ENCODE measurements around the gene MAP3K6.

MAP3K6 gene

GRCh38 chr1:27374362-27375086, 7.8 kb upstream of the MAP3K6 start, which contains the start of gene FCN3:
FCN3 (minus strand) TSS chr1:27374824; CDS start chr1:27374818, 6 bp downstream.
- DNase-seq, result no peak

- no peak for DNase-seq
Observed at GRCh38 chr1:27372808-27373690, 6.3 kb upstream of the MAP3K6 start.

GRCh38 chr1:27372022-27372807, 5.5 kb upstream of the MAP3K6 start:
- DNase-seq, result no peak

- DNase-seq, result no peak
Observed at GRCh38 chr1:27368869-27369582, 2.3 kb upstream of the MAP3K6 start.

GRCh38 chr1:27367160-27367650, 444 bp upstream of the MAP3K6 start:
- DNase-seq, result no peak

GRCh38 chr1:27366113-27366410, 699 bp downstream of the MAP3K6 start:
- DNase-seq, result peak; percentile 69 to 80

GRCh38 chr1:27365372-27366112, 1.2 kb downstream of the MAP3K6 start:
- peak; percentile 87 to 88 for DNase-seq

- no peak for DNase-seq
Observed at GRCh38 chr1:27364696-27365371, 1.9 kb downstream of the MAP3K6 start.

GRCh38 chr1:27363766-27364695, 2.7 kb downstream of the MAP3K6 start:
- no peak for DNase-seq

GRCh38 chr1:27361553-27361952, 5.2 kb downstream of the MAP3K6 start:
- DNase-seq, result no peak

GRCh38 chr1:27361044-27361402, 5.7 kb downstream of the MAP3K6 start:
- no peak for DNase-seq

- DNase-seq, result no peak
Observed at GRCh38 chr1:27360159-27361043, 6.4 kb downstream of the MAP3K6 start.

GRCh38 chr1:27359822-27360158, 7.0 kb downstream of the MAP3K6 start:
- no peak for DNase-seq

GRCh38 chr1:27358928-27359313, 7.8 kb downstream of the MAP3K6 start:
- DNase-seq, result no peak

- DNase-seq, result no peak
Observed at GRCh38 chr1:27358038-27358927, 8.5 kb downstream of the MAP3K6 start.

GRCh38 chr1:27357281-27358037, 9.3 kb downstream of the MAP3K6 start:
- peak; percentile 61 to 78 for DNase-seq
